K562 (cell line): ENCODE measurements around the gene SAMM50.

Experiments
- EP300 ChIP-seq: IDR thresholded peaks from 2 replicates; pipeline ENCODE4 v1.6.1; 2012; ENCODE audit warnings: low read length, improper control_type of control experiment
- GATAD2B ChIP-seq: fragments of 450-650 bp; IDR thresholded peaks from 2 replicates; pipeline ENCODE4 v1.6.1; 2017; ENCODE audit warnings: mild to moderate bottlenecking, borderline replicate concordance
- JUN ChIP-seq, 2 experiments: sonication (generic) in 1 of 2; formaldehyde crosslinking in 1 of 2; IDR thresholded peaks; 2 replicates each; pipeline versions ENCODE4 v1.6.1 to v1.8.0; 2012 to 2022; ENCODE audit warnings: borderline replicate concordance in 2 of 2, mild to moderate bottlenecking in 2 of 2, improper control_type of control experiment in 1 of 2, low read depth in 1 of 2, low read length in 1 of 2, missing genetic modification reagents in 1 of 2
- POLR2AphosphoS5 ChIP-seq: IDR thresholded peaks from 2 replicates; pipeline ENCODE4 v1.6.1; 2011; ENCODE audit warnings: mild to moderate bottlenecking, low read depth, low read length, moderate library complexity; ENCODE audit not compliant: control insufficient read depth, insufficient read depth
- SAFB ChIP-seq: fragments of 200-400 bp; formaldehyde crosslinking; IDR thresholded peaks from 2 replicates; pipeline ENCODE4 v1.6.1; 2017; ENCODE audit warnings: low read depth, low read length, borderline replicate concordance
- SIN3A ChIP-seq, 2 experiments: fragments of 150-350 bp in 1 of 2; IDR thresholded peaks; 2 replicates each; pipeline ENCODE4 v1.6.1; 2011 to 2016; ENCODE audit warnings: borderline replicate concordance in 2 of 2, low read depth in 2 of 2, low read length in 2 of 2, mild to moderate bottlenecking in 2 of 2, moderate library complexity in 2 of 2; ENCODE audit not compliant: control insufficient read depth in 1 of 2
- TAF15 ChIP-seq: fragments of 200-400 bp; formaldehyde crosslinking; IDR thresholded peaks from 2 replicates; pipeline ENCODE4 v1.6.1; 2017; ENCODE audit warnings: mild to moderate bottlenecking, low read depth, low read length, moderate library complexity
- ZNF324 ChIP-seq: fragments of 250-450 bp; sonication (Bioruptor Pico); IDR thresholded peaks from 2 replicates; pipeline ENCODE4 v1.4.0; 2020; ENCODE audit warnings: mild to moderate bottlenecking
- TF ChIP-seq, protein P1 (sequence below), 3 experiments: IDR thresholded peaks in 2 of 3; conservative IDR thresholded peaks in 1 of 3; 2 replicates each; pipeline ENCODE4 v1.5.1; 2011 to 2012; ENCODE audit warnings: low read length in 3 of 3, mild to moderate bottlenecking in 3 of 3, control low read depth in 2 of 3, improper control_type of control experiment in 1 of 3, inconsistent platforms in 1 of 3, low read depth in 1 of 3, mixed read lengths in 1 of 3, moderate library complexity in 1 of 3; ENCODE audit not compliant: insufficient read depth in 2 of 3

- TF ChIP-seq GATAD2B: no peak
- TF ChIP-seq TAF15: no peak
- no peak for TF ChIP-seq JUN (IDR thresholded peaks at IDR 0.05; ENCODE audit: borderline replicate concordance, low read depth, low read length)
- TF ChIP-seq JUN (CRISPR knock-in tag; IDR thresholded peaks at IDR 0.05; ENCODE audit: borderline replicate concordance): no peak
- TF ChIP-seq ZNF324 (CRISPR knock-in tag): no peak
- TF ChIP-seq SAFB: no peak
- no peak for TF ChIP-seq POLR2AphosphoS5
- TF ChIP-seq EP300: no peak
- TF ChIP-seq SIN3A (IDR thresholded peaks at IDR 0.05; ENCODE audit: borderline replicate concordance in 2 of 2, control insufficient read depth in 1 of 2, low read depth in 2 of 2, low read length in 2 of 2): no peak
- TF ChIP-seq, protein P1, sequence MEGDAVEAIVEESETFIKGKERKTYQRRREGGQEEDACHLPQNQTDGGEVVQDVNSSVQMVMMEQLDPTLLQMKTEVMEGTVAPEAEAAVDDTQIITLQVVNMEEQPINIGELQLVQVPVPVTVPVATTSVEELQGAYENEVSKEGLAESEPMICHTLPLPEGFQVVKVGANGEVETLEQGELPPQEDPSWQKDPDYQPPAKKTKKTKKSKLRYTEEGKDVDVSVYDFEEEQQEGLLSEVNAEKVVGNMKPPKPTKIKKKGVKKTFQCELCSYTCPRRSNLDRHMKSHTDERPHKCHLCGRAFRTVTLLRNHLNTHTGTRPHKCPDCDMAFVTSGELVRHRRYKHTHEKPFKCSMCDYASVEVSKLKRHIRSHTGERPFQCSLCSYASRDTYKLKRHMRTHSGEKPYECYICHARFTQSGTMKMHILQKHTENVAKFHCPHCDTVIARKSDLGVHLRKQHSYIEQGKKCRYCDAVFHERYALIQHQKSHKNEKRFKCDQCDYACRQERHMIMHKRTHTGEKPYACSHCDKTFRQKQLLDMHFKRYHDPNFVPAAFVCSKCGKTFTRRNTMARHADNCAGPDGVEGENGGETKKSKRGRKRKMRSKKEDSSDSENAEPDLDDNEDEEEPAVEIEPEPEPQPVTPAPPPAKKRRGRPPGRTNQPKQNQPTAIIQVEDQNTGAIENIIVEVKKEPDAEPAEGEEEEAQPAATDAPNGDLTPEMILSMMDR (IDR thresholded peaks at IDR 0.05 in 2 of 3, conservative IDR thresholded peaks at IDR 0.05 in 1 of 3; ENCODE audit: insufficient read depth in 2 of 3, low read depth in 1 of 3, low read length in 3 of 3): no peak
These were observed 25.8 kb downstream of the SAMM50 start for GRCh38 chr22:43980996-43981395.
